CD4-positive, alpha-beta T cell treated with Interleukin-17A for 1 hour (primary cell): ENCODE data around the gene VAMP1.

Source experiments
- DNase-seq: peaks from one replicate; pipeline ENCODE4 v3.0.0-alpha.2; 2020

VAMP1 gene

DNA sequence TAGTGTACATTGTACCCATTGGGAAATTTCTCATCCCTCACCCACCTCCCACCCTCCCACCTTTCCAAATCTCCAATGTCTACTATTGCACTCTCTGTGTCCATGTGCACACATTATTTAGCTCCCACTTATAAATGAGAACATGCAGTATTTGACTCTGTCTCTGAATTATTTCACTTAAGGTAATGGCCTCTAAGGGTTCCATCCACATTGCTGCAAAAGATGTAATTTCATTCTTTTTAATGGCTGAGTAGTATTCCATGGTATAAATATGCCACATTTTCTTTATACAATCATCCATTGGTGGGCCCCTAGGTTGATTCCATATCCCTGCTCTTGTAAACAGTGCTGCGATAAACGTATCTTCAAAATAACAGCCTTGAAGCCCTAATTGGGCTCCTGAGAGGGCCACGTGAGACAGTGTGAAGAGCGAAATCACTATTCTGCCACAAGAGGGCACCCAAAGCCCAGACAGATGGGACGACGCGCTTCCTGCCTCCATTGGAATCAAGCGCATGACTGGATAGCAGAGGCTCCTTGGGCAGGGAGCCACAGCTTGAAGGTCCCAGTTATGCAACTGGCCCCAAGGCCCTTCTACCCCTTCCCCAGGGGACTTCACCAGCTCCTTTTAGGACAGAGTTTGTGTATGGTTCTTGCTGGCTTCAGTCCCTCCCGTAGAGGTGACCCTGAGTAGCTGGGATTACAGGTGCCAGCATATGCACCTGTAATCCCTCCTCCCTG lies 47.0 kb downstream of the VAMP1 start:
- peak; percentile 90 for DNase-seq

DNA sequence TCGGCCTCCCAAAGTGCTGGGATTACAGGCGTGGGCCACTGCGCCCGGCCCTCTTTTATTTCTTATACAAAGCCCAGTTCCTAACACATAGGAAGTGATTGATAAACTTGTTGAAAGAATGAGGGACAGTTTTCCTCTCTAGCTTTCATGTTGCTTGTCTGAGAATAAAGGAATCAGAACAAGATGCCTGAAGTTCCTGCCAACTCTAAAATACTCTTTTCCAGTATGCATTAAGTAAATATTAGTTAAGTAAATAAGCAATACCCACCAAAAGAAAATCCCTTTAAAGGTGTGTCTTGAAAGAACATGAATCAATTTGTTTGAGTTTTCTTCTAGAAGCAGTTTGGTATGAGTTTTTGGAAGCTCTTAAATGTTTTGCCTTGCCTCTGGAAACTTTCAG lies 50.1 kb downstream of the VAMP1 start:
- DNase-seq = no peak

DNA sequence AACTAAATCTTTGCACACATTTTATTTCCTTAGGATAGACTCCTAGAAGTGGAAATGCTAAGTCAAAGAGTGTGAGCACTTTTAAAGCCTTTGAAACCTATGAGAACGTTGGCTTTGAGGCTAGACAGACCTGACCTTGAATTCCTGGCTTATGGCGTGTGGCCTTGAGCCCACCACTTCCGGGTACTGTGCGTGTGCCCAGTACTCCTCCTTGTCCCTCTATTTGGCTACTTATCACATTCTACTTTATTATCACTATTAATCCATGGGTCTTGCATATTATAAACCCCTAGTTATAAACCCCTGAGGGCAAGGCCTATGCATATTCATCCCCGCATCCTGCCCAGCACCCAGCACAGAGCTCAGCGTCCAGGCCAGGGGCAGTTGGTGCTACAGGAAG lies 51.7 kb downstream of the VAMP1 start:
- DNase-seq = no peak

DNA sequence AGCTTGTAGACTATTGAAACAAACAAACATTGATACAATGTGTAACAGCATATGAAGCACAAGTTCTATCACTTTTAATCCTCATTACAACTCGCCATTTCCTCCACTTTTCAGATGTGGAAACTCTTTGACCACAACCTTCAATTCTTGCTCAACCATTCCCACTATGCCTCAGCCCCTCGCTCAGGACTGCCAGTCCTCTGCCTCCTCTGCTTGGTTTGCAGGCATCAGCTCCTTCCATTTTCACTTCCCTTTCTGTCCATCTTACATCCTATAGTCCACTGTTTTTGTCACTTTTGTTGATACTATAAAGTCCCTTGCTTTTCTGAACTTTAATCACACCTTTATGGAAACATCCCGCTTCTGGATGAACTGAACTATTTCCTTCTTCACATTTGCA lies 53.9 kb downstream of the VAMP1 start:
- no peak for DNase-seq
